ENCODE data around the gene TM9SF4. TPM values are rescaled to one million over a fixed set of nuclear protein-coding genes. Genes with fewer than 3 reads are reported as not detected.

Gene TM9SF4
- total and polyA plus RNA-seq, 4 donors = 18.4 to 46.6 (median 38.5) TPM

GRCh38 chr20:32184961-32185603, 75.6 kb downstream of the TM9SF4 start:
- Histone ChIP-seq H3K27me3 (ENCODE audit: control insufficient read depth in 3 of 3, insufficient read depth in 3 of 3, low read length in 2 of 3) (no peaks in the 10 kb centered on the region), H3K36me3 (ENCODE audit: control insufficient read depth in 4 of 4, insufficient read depth in 4 of 4, low read length in 4 of 4) (no peaks in the 10 kb centered on the region), H3K4me1 (ENCODE audit: control insufficient read depth in 5 of 5, insufficient read depth in 5 of 5, low read length in 5 of 5) (peaks cover 0 to 16% (median 14%) of the 10 kb centered on the region in 5 donors), H3K9me3 (ENCODE audit: control insufficient read depth in 4 of 4, insufficient read depth in 3 of 4, low read length in 3 of 4) (no peaks in the 10 kb centered on the region), H3K4me3 (no peak overlapping the region), H3K27ac (ENCODE audit: low read depth in 1 of 2, low read length in 1 of 2) (no peak overlapping the region), H3K9ac (ENCODE audit: insufficient read depth in 1 of 2, low read length in 2 of 2) (no peak overlapping the region)
- 78% methylated on average over 10 of the region's 10 CpGs for WGBS, 2 donors
- TF ChIP-seq CTCF (IDR thresholded peaks at IDR 0.05; ENCODE audit: control extremely low read depth, extremely low read depth) = no peak
- DNase-seq (no peak), ATAC-seq (ENCODE audit: insufficient read depth, low FRiP score) (no peak)

- Histone ChIP-seq H3K27me3 (ENCODE audit: control insufficient read depth in 3 of 3, insufficient read depth in 3 of 3, low read length in 2 of 3) (no peaks in the 10 kb centered on the region), H3K9ac (ENCODE audit: insufficient read depth in 1 of 2, low read length in 2 of 2) (no peak overlapping the region), H3K36me3 (ENCODE audit: control insufficient read depth in 4 of 4, insufficient read depth in 4 of 4, low read length in 4 of 4) (no peaks in the 10 kb centered on the region), H3K4me1 (ENCODE audit: control insufficient read depth in 5 of 5, insufficient read depth in 5 of 5, low read length in 5 of 5) (peaks cover 0 to 23% (median 19%) of the 10 kb centered on the region in 5 donors), H3K4me3 (no peak overlapping the region), H3K9me3 (ENCODE audit: control insufficient read depth in 4 of 4, insufficient read depth in 3 of 4, low read length in 3 of 4) (no peaks in the 10 kb centered on the region), H3K27ac (ENCODE audit: low read depth in 1 of 2, low read length in 1 of 2) (no peak overlapping the region)
- DNase-seq = no peak
- no peak for ATAC-seq (ENCODE audit: insufficient read depth, low FRiP score)
- 93 to 94% methylated on average over 1 of the region's 1 CpG for WGBS, 2 donors
- no peak for TF ChIP-seq CTCF (IDR thresholded peaks at IDR 0.05; ENCODE audit: control extremely low read depth, extremely low read depth)
Observed at GRCh38 chr20:32186506-32186905, 77.0 kb downstream of the TM9SF4 start.

GRCh38 chr20:32188376-32189122, 79.0 kb downstream of the TM9SF4 start:
- no peak overlapping the region for H3K4me3 ChIP-seq
- DNase-seq = no peak
- H3K9ac ChIP-seq (ENCODE audit: insufficient read depth in 1 of 2, low read length in 2 of 2) = no peak overlapping the region
- H3K27ac ChIP-seq (ENCODE audit: low read depth in 1 of 2, low read length in 1 of 2) = no peak overlapping the region
- peaks cover 0 to 28% (median 19%) of the 10 kb centered on the region in 5 donors for H3K4me1 ChIP-seq (ENCODE audit: control insufficient read depth in 5 of 5, insufficient read depth in 5 of 5, low read length in 5 of 5)
- H3K27me3 ChIP-seq (ENCODE audit: control insufficient read depth in 3 of 3, insufficient read depth in 3 of 3, low read length in 2 of 3) = no peaks in the 10 kb centered on the region
- no peak for ATAC-seq (ENCODE audit: insufficient read depth, low FRiP score)
- no peaks in the 10 kb centered on the region for H3K36me3 ChIP-seq (ENCODE audit: control insufficient read depth in 4 of 4, insufficient read depth in 4 of 4, low read length in 4 of 4)
- no peak for TF ChIP-seq CTCF (IDR thresholded peaks at IDR 0.05; ENCODE audit: control extremely low read depth, extremely low read depth)
- 97 to 99% methylated on average over 17 of the region's 17 CpGs for WGBS, 2 donors
- no peaks in the 10 kb centered on the region for H3K9me3 ChIP-seq (ENCODE audit: control insufficient read depth in 4 of 4, insufficient read depth in 3 of 4, low read length in 3 of 4)
